IPS-20b (cell line): ENCODE measurements around the gene CDH26.

ENCODE experiments used
- H3K27ac ChIP-seq: one replicate; pipeline ENCODE4 v1.5.1; 2013; ENCODE audit warnings: low read length
- H3K27me3 ChIP-seq: 2 replicates; pipeline ENCODE4 v1.6.1; 2013; ENCODE audit warnings: mild to moderate bottlenecking, low read length, inconsistent platforms; ENCODE audit not compliant: insufficient read depth
- H3K36me3 ChIP-seq: 2 replicates; pipeline ENCODE4 v1.6.1; 2013; ENCODE audit warnings: low read depth, mild to moderate bottlenecking, inconsistent platforms, low read length, moderate library complexity; ENCODE audit not compliant: insufficient read depth
- H3K4me1 ChIP-seq: 2 replicates; pipeline ENCODE4 v1.6.1; 2013; ENCODE audit warnings: mild to moderate bottlenecking, control low read depth, inconsistent platforms, low read length, moderate library complexity; ENCODE audit not compliant: insufficient read depth
- H3K4me3 ChIP-seq: 2 replicates; pipeline ENCODE4 v1.5.1; 2013; ENCODE audit warnings: mild to moderate bottlenecking, low read length, inconsistent platforms
- H3K9ac ChIP-seq: 2 replicates; pipeline ENCODE4 v1.6.1; 2013; ENCODE audit warnings: low read depth, mild to moderate bottlenecking, inconsistent platforms, low read length, moderate library complexity
- H3K9me3 ChIP-seq: 2 replicates; pipeline ENCODE4 v1.6.1; 2013; ENCODE audit warnings: mild to moderate bottlenecking, low read depth, low read length, inconsistent platforms; ENCODE audit not compliant: insufficient read depth

Gene CDH26

GRCh38 chr20:60051911-60052310 is 93.7 kb downstream of the CDH26 start:
- Histone ChIP-seq H3K27me3 (peaks cover 3% of the 10 kb centered on the region; the same call in 1 of the 2 replicates), H3K4me1 (no peaks in the 10 kb centered on the region), H3K9ac (no peak overlapping the region), H3K4me3 (no peak overlapping the region), H3K36me3 (no peaks in the 10 kb centered on the region), H3K27ac (no peak overlapping the region), H3K9me3 (no peaks in the 10 kb centered on the region)

- no peaks in the 10 kb centered on the region for H3K36me3 ChIP-seq
- H3K4me3 ChIP-seq, result no peak overlapping the region
These were observed 94.1 kb downstream of the CDH26 start for GRCh38 chr20:60052322-60052721.

GRCh38 chr20:60053125-60053817 is 95.0 kb downstream of the CDH26 start:
- no peaks in the 10 kb centered on the region for H3K36me3 ChIP-seq
- no peak overlapping the region for H3K9ac ChIP-seq
- peaks cover 2% of the 10 kb centered on the region; the same call in 1 of the 2 replicates for H3K4me1 ChIP-seq
- H3K27ac ChIP-seq, result no peak overlapping the region
- H3K4me3 ChIP-seq, result no peak overlapping the region
- peaks cover 3% of the 10 kb centered on the region; the same call in 1 of the 2 replicates for H3K27me3 ChIP-seq
- no peaks in the 10 kb centered on the region for H3K9me3 ChIP-seq

More at GRCh38 chr20:60052322-60052721, 94.1 kb downstream of the CDH26 start:
- H3K27ac ChIP-seq, result no peak overlapping the region
- no peak overlapping the region for H3K9ac ChIP-seq
- no peaks in the 10 kb centered on the region for H3K4me1 ChIP-seq
- no peaks in the 10 kb centered on the region for H3K9me3 ChIP-seq
- H3K27me3 ChIP-seq, result peaks cover 3% of the 10 kb centered on the region; the same call in 1 of the 2 replicates

- no peaks in the 10 kb centered on the region for H3K36me3 ChIP-seq
- H3K27ac ChIP-seq, result no peak overlapping the region
- H3K4me1 ChIP-seq, result peaks cover 4% of the 10 kb centered on the region; the same call in 1 of the 2 replicates
- peaks cover 3% of the 10 kb centered on the region; the same call in 1 of the 2 replicates for H3K27me3 ChIP-seq
- no peaks in the 10 kb centered on the region for H3K9me3 ChIP-seq
- H3K4me3 ChIP-seq, result no peak overlapping the region
- H3K9ac ChIP-seq, result no peak overlapping the region
These were observed 95.6 kb downstream of the CDH26 start for GRCh38 chr20:60053818-60054190.

GRCh38 chr20:60054716-60055634 is 96.8 kb downstream of the CDH26 start:
- Histone ChIP-seq H3K9me3 (no peaks in the 10 kb centered on the region), H3K9ac (no peak overlapping the region), H3K27me3 (peaks cover 3% of the 10 kb centered on the region; the same call in 1 of the 2 replicates), H3K27ac (no peak overlapping the region), H3K4me3 (no peak overlapping the region), H3K4me1 (peaks cover 4% of the 10 kb centered on the region; the same call in 1 of the 2 replicates), H3K36me3 (no peaks in the 10 kb centered on the region)

- Histone ChIP-seq H3K9ac (no peak overlapping the region), H3K4me1 (peaks cover 4% of the 10 kb centered on the region; the same call in 1 of the 2 replicates), H3K9me3 (no peaks in the 10 kb centered on the region), H3K27me3 (peaks cover 3% of the 10 kb centered on the region; the same call in 1 of the 2 replicates), H3K27ac (no peak overlapping the region), H3K4me3 (no peak overlapping the region), H3K36me3 (no peaks in the 10 kb centered on the region)
These were observed 97.5 kb downstream of the CDH26 start for GRCh38 chr20:60055740-60056139.

- H3K9ac ChIP-seq, result no peak overlapping the region
- no peaks in the 10 kb centered on the region for H3K9me3 ChIP-seq
- H3K36me3 ChIP-seq, result no peaks in the 10 kb centered on the region
- no peak overlapping the region for H3K4me3 ChIP-seq
- H3K27me3 ChIP-seq, result peaks cover 3% of the 10 kb centered on the region; the same call in 1 of the 2 replicates
- H3K4me1 ChIP-seq, result peaks cover 4% of the 10 kb centered on the region; the same call in 1 of the 2 replicates
- no peak overlapping the region for H3K27ac ChIP-seq
These were observed 98.3 kb downstream of the CDH26 start for GRCh38 chr20:60056407-60057122.

- Histone ChIP-seq H3K4me3 (no peak overlapping the region), H3K27ac (no peak overlapping the region), H3K4me1 (peaks cover 4% of the 10 kb centered on the region; the same call in 1 of the 2 replicates), H3K9me3 (no peaks in the 10 kb centered on the region), H3K27me3 (peaks cover 3% of the 10 kb centered on the region; the same call in 1 of the 2 replicates), H3K36me3 (no peaks in the 10 kb centered on the region), H3K9ac (no peak overlapping the region)
These were observed 99.1 kb downstream of the CDH26 start for GRCh38 chr20:60057123-60057865.

GRCh38 chr20:60057866-60058807 is 99.9 kb downstream of the CDH26 start:
- H3K27me3 ChIP-seq, result peaks cover under 1% of the 10 kb centered on the region; the same call in 1 of the 2 replicates
- H3K9ac ChIP-seq, result no peak overlapping the region
- no peaks in the 10 kb centered on the region for H3K36me3 ChIP-seq
- no peak overlapping the region for H3K27ac ChIP-seq
- H3K4me3 ChIP-seq, result no peak overlapping the region
- H3K4me1 ChIP-seq, result peaks cover 4% of the 10 kb centered on the region; the same call in 1 of the 2 replicates
- no peaks in the 10 kb centered on the region for H3K9me3 ChIP-seq

GRCh38 chr20:60058879-60059278 is 100.7 kb downstream of the CDH26 start:
- Histone ChIP-seq H3K36me3 (no peaks in the 10 kb centered on the region), H3K9me3 (no peaks in the 10 kb centered on the region), H3K27ac (no peak overlapping the region), H3K27me3 (no peaks in the 10 kb centered on the region), H3K4me1 (peaks cover 4% of the 10 kb centered on the region; the same call in 1 of the 2 replicates), H3K9ac (no peak overlapping the region), H3K4me3 (no peak overlapping the region)
